Tibial nerve (tissue), 4 donors: ENCODE data around the gene CTXN3. TPM values are rescaled to one million over a fixed set of nuclear protein-coding genes. Genes with fewer than 3 reads are reported as not detected.

Source experiments
- DNase-seq, 2 donors: peaks; one replicate each; pipeline ENCODE4 v3.0.0-alpha.2; 2019; ENCODE audit warnings: low spot score in 2 of 2
- H3K27ac ChIP-seq, 4 donors: fragments of 200-600 bp; sonication (generic) in 3 of 4; one replicate each; pipeline ENCODE4 v1.5.1; 2017 to 2019; ENCODE audit warnings: mild to moderate bottlenecking in 1 of 4
- H3K27me3 ChIP-seq, 2 donors: fragments of 200-600 bp; sonication (generic) in 1 of 2; one replicate each; pipeline versions ENCODE4 v1.5.1 to v1.6.0; 2017 to 2019
- H3K36me3 ChIP-seq, 3 donors: fragments of 200-600 bp; sonication (generic); one replicate each; pipeline ENCODE4 v1.5.1; 2018 to 2019
- H3K4me1 ChIP-seq, 4 donors: fragments of 200-600 bp; sonication (generic) in 3 of 4; one replicate each; pipeline ENCODE4 v1.5.1; 2017 to 2019
- H3K4me3 ChIP-seq, 4 donors: fragments of 200-600 bp; sonication (generic) in 3 of 4; one replicate each; pipeline ENCODE4 v1.5.1; 2017 to 2019; ENCODE audit warnings: mild to moderate bottlenecking in 1 of 4, moderate library complexity in 1 of 4
- H3K9me3 ChIP-seq, 4 donors: fragments of 200-600 bp; sonication (generic) in 3 of 4; one replicate each; pipeline ENCODE4 v1.5.1; 2017 to 2019
- EP300 ChIP-seq, 2 donors: sonication (generic); formaldehyde crosslinking; IDR thresholded peaks; one replicate each; pipeline ENCODE4 v1.6.1; 2017; ENCODE audit warnings: antibody characterized with exemption in 2 of 2, mild to moderate bottlenecking in 1 of 2
- POLR2A ChIP-seq, 2 donors: fragments of 450-650 bp; IDR thresholded peaks; one replicate each; pipeline ENCODE4 v1.6.1; 2017; ENCODE audit warnings: antibody characterized with exemption in 2 of 2, mild to moderate bottlenecking in 2 of 2, moderate library complexity in 2 of 2
- WGBS, 2 donors: methylation state at CpG; one replicate each; pipeline ENCODE4 v1.1.5; 2018; 5-methylcytosine and 5-hydroxymethylcytosine counted together
- total RNA-seq, 4 donors: library from RNA; depleted of rRNA; stranded (reverse); fragments of >200 nt; gene quantifications; one replicate each; pipeline ENCODE4 v1.1.0, GENCODE V29; 2016
- TF ChIP-seq, protein P1 (sequence below), 5 experiments: fragments of 200-600 bp in 3 of 5; fragments of 450-650 bp in 2 of 5; sonication (generic) in 3 of 5; IDR thresholded peaks; one replicate each; pipeline ENCODE4 v1.5.1; 2016 to 2019; ENCODE audit warnings: antibody characterized with exemption in 5 of 5, mild to moderate bottlenecking in 3 of 5, moderate library complexity in 2 of 5

The CTXN3 gene
- total RNA-seq, 4 donors from 2014 or later, result not detected

GRCh38 chr5:127650649-127651048 is 1.8 kb downstream of the CTXN3 start:
- Histone ChIP-seq H3K4me1 (no peaks in the 10 kb centered on the region), H3K27ac (no peak overlapping the region), H3K4me3 (no peak overlapping the region), H3K36me3 (no peaks in the 10 kb centered on the region), H3K9me3 (no peaks in the 10 kb centered on the region), H3K27me3 (no peaks in the 10 kb centered on the region)
- DNase-seq, result no peak
- TF ChIP-seq EP300 (IDR thresholded peaks at IDR 0.05) (no peak), POLR2A (IDR thresholded peaks at IDR 0.05) (no peak)
- TF ChIP-seq, protein P1, sequence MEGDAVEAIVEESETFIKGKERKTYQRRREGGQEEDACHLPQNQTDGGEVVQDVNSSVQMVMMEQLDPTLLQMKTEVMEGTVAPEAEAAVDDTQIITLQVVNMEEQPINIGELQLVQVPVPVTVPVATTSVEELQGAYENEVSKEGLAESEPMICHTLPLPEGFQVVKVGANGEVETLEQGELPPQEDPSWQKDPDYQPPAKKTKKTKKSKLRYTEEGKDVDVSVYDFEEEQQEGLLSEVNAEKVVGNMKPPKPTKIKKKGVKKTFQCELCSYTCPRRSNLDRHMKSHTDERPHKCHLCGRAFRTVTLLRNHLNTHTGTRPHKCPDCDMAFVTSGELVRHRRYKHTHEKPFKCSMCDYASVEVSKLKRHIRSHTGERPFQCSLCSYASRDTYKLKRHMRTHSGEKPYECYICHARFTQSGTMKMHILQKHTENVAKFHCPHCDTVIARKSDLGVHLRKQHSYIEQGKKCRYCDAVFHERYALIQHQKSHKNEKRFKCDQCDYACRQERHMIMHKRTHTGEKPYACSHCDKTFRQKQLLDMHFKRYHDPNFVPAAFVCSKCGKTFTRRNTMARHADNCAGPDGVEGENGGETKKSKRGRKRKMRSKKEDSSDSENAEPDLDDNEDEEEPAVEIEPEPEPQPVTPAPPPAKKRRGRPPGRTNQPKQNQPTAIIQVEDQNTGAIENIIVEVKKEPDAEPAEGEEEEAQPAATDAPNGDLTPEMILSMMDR (IDR thresholded peaks at IDR 0.05), result no peak
- WGBS, 2 donors, result 24 to 37% methylated on average over 1 of the region's 1 CpG

GRCh38 chr5:127652952-127653611 is 4.2 kb downstream of the CTXN3 start:
- Histone ChIP-seq H3K4me3 (no peak overlapping the region), H3K27ac (no peak overlapping the region), H3K9me3 (no peaks in the 10 kb centered on the region), H3K27me3 (no peaks in the 10 kb centered on the region), H3K4me1 (peaks cover 0 to 4% (median 0%) of the 10 kb centered on the region in 4 donors), H3K36me3 (no peaks in the 10 kb centered on the region)
- DNase-seq, result no peak
- TF ChIP-seq, protein P1 (IDR thresholded peaks at IDR 0.05), result no peak
- TF ChIP-seq POLR2A (IDR thresholded peaks at IDR 0.05), result no peak
- TF ChIP-seq EP300 (IDR thresholded peaks at IDR 0.05), result no peak
- 81 to 83% methylated on average over 7 of the region's 7 CpGs for WGBS, 2 donors

- 60 to 76% methylated on average over 6 of the region's 6 CpGs for WGBS, 2 donors
- Histone ChIP-seq H3K4me1 (peaks cover 0 to 15% (median 0%) of the 10 kb centered on the region in 4 donors), H3K9me3 (no peaks in the 10 kb centered on the region)
These were observed 7.9 kb downstream of the CTXN3 start for GRCh38 chr5:127656825-127657224.

DNA sequence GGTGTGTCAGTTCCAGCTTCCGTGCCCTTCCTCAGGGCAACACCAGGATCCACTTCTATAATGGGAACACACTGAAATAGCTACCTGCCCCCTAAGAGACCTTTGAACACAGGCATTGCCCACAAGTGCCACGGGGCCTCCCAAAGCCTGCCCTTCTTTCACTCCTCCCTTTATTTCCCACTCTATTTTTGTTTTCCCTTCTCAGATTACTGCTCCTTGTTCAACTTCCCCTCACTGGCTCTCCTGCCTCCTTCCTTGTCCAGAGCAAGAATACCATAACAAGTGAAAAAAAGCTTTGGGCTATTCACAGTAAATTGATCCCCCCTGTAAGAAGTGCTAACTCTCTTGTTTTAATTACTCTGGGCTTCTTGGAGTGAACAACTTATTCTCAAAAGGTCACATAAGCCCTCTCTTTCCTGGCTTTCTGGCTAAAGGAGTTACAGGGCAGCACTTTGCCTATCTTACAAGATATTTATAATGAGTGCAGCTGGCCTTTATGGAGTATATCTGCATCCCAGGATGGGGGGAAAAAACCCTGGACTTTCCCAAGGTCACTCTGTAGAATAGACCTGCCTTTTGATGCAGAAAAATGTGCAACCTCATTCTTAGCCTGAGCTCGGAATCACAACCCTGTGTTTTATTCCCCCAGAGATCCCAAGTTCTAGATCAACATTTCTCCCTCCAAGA is 11.3 kb downstream of the CTXN3 start:
- no peak overlapping the region for H3K27ac ChIP-seq
- WGBS, 2 donors, result 49 to 65% methylated on average over 3 of the region's 3 CpGs

More at GRCh38 chr5:127656825-127657224, 7.9 kb downstream of the CTXN3 start:
- no peak overlapping the region for H3K4me3 ChIP-seq
- H3K27ac ChIP-seq, result no peak overlapping the region
- TF ChIP-seq, protein P1 (IDR thresholded peaks at IDR 0.05), result no peak
- TF ChIP-seq EP300 (IDR thresholded peaks at IDR 0.05) (no peak), POLR2A (IDR thresholded peaks at IDR 0.05) (no peak)
- H3K27me3 ChIP-seq, result no peaks in the 10 kb centered on the region
- no peaks in the 10 kb centered on the region for H3K36me3 ChIP-seq
- DNase-seq, result no peak

More for the DNA sequence above, 11.3 kb downstream of the CTXN3 start:
- Histone ChIP-seq H3K4me1 (peaks cover 0 to 18% (median 2%) of the 10 kb centered on the region in 4 donors), H3K27me3 (no peaks in the 10 kb centered on the region), H3K4me3 (no peak overlapping the region), H3K9me3 (no peaks in the 10 kb centered on the region), H3K36me3 (no peaks in the 10 kb centered on the region)
- DNase-seq, result no peak
- TF ChIP-seq, protein P1 (IDR thresholded peaks at IDR 0.05), result no peak
- no peak for TF ChIP-seq POLR2A (IDR thresholded peaks at IDR 0.05)
- TF ChIP-seq EP300 (IDR thresholded peaks at IDR 0.05), result no peak
